Astrocyte (in vitro differentiated cells and primary cell): ENCODE measurements around the gene NEMP1. TPM values are rescaled to one million over a fixed set of nuclear protein-coding genes. Genes with fewer than 3 reads are reported as not detected.

ENCODE experiments used
- DNase-seq: peaks from one replicate; pipeline ENCODE4 v3.0.0-alpha.2; 2010; ENCODE audit warnings: low read depth
- FAIRE-seq: peaks from 2 replicates; lab custom pipeline; 2011; peaks lifted over from hg19 to GRCh38; lab: Jason Lieb, UNC
- H2AFZ ChIP-seq: 2 replicates; pipeline ENCODE4 v1.6.0; 2012; ENCODE audit warnings: low read depth, low read length, inconsistent platforms
- H3K27ac ChIP-seq: 2 replicates; pipeline ENCODE4 v1.5.1; 2011; ENCODE audit warnings: low read depth, low read length, inconsistent platforms
- H3K27me3 ChIP-seq: 2 replicates; pipeline ENCODE4 v1.6.0; 2011; ENCODE audit warnings: low read length, inconsistent platforms; ENCODE audit not compliant: insufficient read depth
- H3K36me3 ChIP-seq: 2 replicates; pipeline ENCODE4 v1.5.1; 2011; ENCODE audit warnings: low read length, inconsistent platforms; ENCODE audit not compliant: insufficient read depth
- H3K4me1 ChIP-seq: 2 replicates; pipeline ENCODE4 v1.5.1; 2011; ENCODE audit warnings: low read length, inconsistent platforms; ENCODE audit not compliant: insufficient read depth
- H3K4me2 ChIP-seq: 2 replicates; pipeline ENCODE4 v1.6.0; 2012; ENCODE audit warnings: low read length, inconsistent platforms
- H3K4me3 ChIP-seq: 2 replicates; pipeline ENCODE4 v1.5.1; 2011; ENCODE audit warnings: low read depth, mild to moderate bottlenecking, low read length, inconsistent platforms; ENCODE audit not compliant: insufficient read depth
- H3K79me2 ChIP-seq: 2 replicates; pipeline ENCODE4 v1.6.0; 2012; ENCODE audit warnings: mild to moderate bottlenecking, low read length, inconsistent platforms; ENCODE audit not compliant: insufficient read depth
- H3K9ac ChIP-seq: 2 replicates; pipeline ENCODE4 v1.6.0; 2012; ENCODE audit warnings: mild to moderate bottlenecking, low read length, inconsistent platforms
- H3K9me3 ChIP-seq: 2 replicates; pipeline ENCODE4 v1.5.1; 2012; ENCODE audit warnings: low read depth, mild to moderate bottlenecking, low read length, inconsistent platforms; ENCODE audit not compliant: insufficient read depth
- H4K20me1 ChIP-seq: 2 replicates; pipeline ENCODE4 v1.6.0; 2012; ENCODE audit warnings: low read length, inconsistent platforms; ENCODE audit not compliant: insufficient read depth
- H3K27ac Mint-ChIP-seq: one replicate; pipeline ENCODE4 v1.8.0; 2021; ENCODE audit warnings: mild to moderate bottlenecking, mixed read lengths; ENCODE audit not compliant: unreplicated experiment
- H3K27me3 Mint-ChIP-seq: one replicate; pipeline ENCODE4 v1.8.0; 2021; ENCODE audit warnings: low read depth, mixed read lengths; ENCODE audit not compliant: unreplicated experiment
- H3K36me3 Mint-ChIP-seq: one replicate; pipeline ENCODE4 v1.8.0; 2021; ENCODE audit warnings: low read depth, mixed read lengths; ENCODE audit not compliant: unreplicated experiment
- H3K4me1 Mint-ChIP-seq: one replicate; pipeline ENCODE4 v1.8.0; 2021; ENCODE audit warnings: low read depth, mixed read lengths; ENCODE audit not compliant: unreplicated experiment
- H3K4me3 Mint-ChIP-seq: one replicate; pipeline ENCODE4 v1.8.0; 2021; ENCODE audit warnings: mild to moderate bottlenecking, moderate library complexity, mixed read lengths; ENCODE audit not compliant: unreplicated experiment
- H3K9me3 Mint-ChIP-seq: one replicate; pipeline ENCODE4 v1.8.0; 2021; ENCODE audit warnings: mild to moderate bottlenecking, mixed read lengths; ENCODE audit not compliant: unreplicated experiment
- EZH2 ChIP-seq: IDR thresholded peaks from 2 replicates; pipeline ENCODE4 v1.6.1; 2012; ENCODE audit warnings: mild to moderate bottlenecking, low read length, inconsistent platforms; ENCODE audit not compliant: insufficient read depth
- total RNA-seq: library from RNA; stranded (reverse); gene quantifications from 2 replicates; pipeline ENCODE4 v1.2.1, GENCODE V29; 2021
- TF ChIP-seq, protein P1 (sequence below): IDR thresholded peaks from 2 replicates; pipeline ENCODE4 v1.5.1; 2011; ENCODE audit warnings: low read depth, mild to moderate bottlenecking, inconsistent platforms, low read length, moderate library complexity; ENCODE audit not compliant: insufficient read depth

Gene NEMP1
- total RNA-seq, 1 donor from 2014 or later, result 10.6 TPM

DNA sequence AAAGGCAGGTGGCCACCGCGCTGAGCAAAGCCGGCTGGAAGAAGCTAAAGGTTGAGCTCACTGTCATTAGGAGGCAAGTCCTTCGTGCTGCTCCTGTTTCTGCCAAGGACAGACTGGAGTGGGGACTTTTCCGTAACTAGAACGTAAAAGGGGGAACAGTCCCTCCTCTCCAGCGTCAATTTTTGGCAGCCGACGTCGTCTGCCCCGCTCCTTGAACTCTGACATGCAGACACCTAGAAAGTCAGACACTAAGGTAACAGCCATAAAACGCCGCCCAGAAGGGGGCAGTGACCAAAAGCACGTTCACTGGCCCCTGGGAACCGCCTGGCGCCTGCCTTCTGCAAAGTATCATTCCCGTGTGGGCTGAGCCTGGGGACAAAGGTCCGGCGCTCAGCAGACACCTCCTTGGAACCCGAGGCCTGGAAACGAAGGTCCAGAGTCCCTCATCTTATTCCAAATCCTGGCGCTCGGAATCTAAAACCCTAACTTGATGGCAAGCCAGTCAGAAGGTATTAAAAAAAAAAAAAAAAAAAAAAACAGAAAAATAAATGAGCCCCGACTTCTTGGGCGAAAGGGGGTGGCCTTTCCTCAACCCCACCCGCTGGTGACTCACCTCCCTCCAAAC is 48.6 kb upstream of the NEMP1 start:
- Histone ChIP-seq H3K9me3 (no peaks in the 10 kb centered on the region), H3K36me3 (no peaks in the 10 kb centered on the region), H3K4me1 (peaks cover 31% of the 10 kb centered on the region), H3K27ac (no peak overlapping the region), H2AFZ (peak overlapping the region; percentile 27), H4K20me1 (peaks cover 28% of the 10 kb centered on the region), H3K9ac (peak overlapping the region; percentile 87), H3K27me3 (no peaks in the 10 kb centered on the region), H3K79me2 (peaks cover 37% of the 10 kb centered on the region), H3K4me2 (peak overlapping the region; percentile 99), H3K4me3 (peak overlapping the region; percentile 86)
- Mint-ChIP-seq H3K27me3 (no peaks in the 10 kb centered on the region), H3K36me3 (no peaks in the 10 kb centered on the region), H3K9me3 (no peaks in the 10 kb centered on the region), H3K4me1 (peaks cover 16% of the 10 kb centered on the region), H3K27ac (peak overlapping the region; percentile 81), H3K4me3 (peak overlapping the region; percentile 85)
- TF ChIP-seq, protein P1, sequence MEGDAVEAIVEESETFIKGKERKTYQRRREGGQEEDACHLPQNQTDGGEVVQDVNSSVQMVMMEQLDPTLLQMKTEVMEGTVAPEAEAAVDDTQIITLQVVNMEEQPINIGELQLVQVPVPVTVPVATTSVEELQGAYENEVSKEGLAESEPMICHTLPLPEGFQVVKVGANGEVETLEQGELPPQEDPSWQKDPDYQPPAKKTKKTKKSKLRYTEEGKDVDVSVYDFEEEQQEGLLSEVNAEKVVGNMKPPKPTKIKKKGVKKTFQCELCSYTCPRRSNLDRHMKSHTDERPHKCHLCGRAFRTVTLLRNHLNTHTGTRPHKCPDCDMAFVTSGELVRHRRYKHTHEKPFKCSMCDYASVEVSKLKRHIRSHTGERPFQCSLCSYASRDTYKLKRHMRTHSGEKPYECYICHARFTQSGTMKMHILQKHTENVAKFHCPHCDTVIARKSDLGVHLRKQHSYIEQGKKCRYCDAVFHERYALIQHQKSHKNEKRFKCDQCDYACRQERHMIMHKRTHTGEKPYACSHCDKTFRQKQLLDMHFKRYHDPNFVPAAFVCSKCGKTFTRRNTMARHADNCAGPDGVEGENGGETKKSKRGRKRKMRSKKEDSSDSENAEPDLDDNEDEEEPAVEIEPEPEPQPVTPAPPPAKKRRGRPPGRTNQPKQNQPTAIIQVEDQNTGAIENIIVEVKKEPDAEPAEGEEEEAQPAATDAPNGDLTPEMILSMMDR, result no peak
- no peak for TF ChIP-seq EZH2
- no peak for DNase-seq
- FAIRE-seq, result no peak

DNA sequence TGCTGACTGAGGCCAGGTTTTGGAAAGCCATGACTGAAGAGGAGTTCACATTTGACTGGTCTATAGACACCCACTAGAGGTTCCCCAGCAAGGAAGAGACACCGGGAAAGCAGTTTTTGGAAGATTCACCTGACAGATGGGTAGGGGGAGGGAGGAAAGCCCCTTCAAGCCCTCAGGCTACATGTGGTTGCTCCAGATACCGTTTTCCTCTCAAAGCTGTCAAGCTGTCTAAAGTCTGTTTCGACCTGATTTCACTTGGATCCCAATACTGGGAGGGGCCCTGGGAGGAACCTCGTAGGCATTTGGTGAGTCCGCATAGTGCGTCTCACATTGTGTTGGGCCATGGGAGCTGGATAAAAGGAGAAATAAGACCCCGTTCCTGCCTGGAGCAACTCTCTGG is 48.0 kb upstream of the NEMP1 start:
- Histone ChIP-seq H3K4me3 (no peak overlapping the region), H3K9me3 (no peaks in the 10 kb centered on the region), H3K79me2 (peaks cover 30% of the 10 kb centered on the region), H3K27ac (no peak overlapping the region), H3K27me3 (no peaks in the 10 kb centered on the region), H3K4me1 (peaks cover 24% of the 10 kb centered on the region), H3K9ac (no peak overlapping the region), H3K4me2 (peak overlapping the region; percentile 99), H4K20me1 (peaks cover 21% of the 10 kb centered on the region), H2AFZ (no peak overlapping the region), H3K36me3 (no peaks in the 10 kb centered on the region)
- no peaks in the 10 kb centered on the region for H3K9me3 Mint-ChIP-seq
- no peak for DNase-seq
- FAIRE-seq, result no peak
- no peak overlapping the region for H3K27ac Mint-ChIP-seq
- no peaks in the 10 kb centered on the region for H3K36me3 Mint-ChIP-seq
- H3K4me1 Mint-ChIP-seq, result peaks cover 12% of the 10 kb centered on the region
- TF ChIP-seq, protein P1, result no peak
- peak overlapping the region; percentile 85 for H3K4me3 Mint-ChIP-seq
- no peaks in the 10 kb centered on the region for H3K27me3 Mint-ChIP-seq

DNA sequence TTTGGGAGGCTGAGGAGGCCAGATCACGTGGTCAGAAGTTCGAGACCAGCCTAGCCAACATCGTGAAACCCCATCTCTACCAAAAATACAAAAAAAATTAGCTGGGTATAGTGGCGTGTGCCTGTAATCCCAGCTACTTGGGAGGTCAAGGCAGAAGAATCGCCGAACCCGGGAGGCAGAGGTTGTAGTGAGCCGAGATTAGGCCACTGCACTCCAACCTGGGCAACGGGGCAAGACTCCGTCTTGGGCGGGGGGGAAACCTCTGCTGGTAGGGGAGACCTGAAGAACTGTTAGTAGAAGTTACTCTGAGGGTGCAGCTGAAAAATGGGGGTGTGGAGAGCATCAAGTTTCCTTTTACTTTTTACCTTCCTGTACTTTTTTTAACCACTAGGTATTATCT is 47.5 kb upstream of the NEMP1 start:
- TF ChIP-seq, protein P1, result no peak
- Mint-ChIP-seq H3K36me3 (no peaks in the 10 kb centered on the region), H3K4me3 (no peak overlapping the region), H3K27me3 (no peaks in the 10 kb centered on the region), H3K9me3 (no peaks in the 10 kb centered on the region), H3K27ac (no peak overlapping the region), H3K4me1 (peaks cover 7% of the 10 kb centered on the region)
- Histone ChIP-seq H3K79me2 (peaks cover 25% of the 10 kb centered on the region), H3K4me3 (no peak overlapping the region), H3K27ac (no peak overlapping the region), H3K36me3 (no peaks in the 10 kb centered on the region), H3K4me1 (peaks cover 19% of the 10 kb centered on the region), H4K20me1 (peaks cover 16% of the 10 kb centered on the region), H3K4me2 (no peak overlapping the region), H3K9ac (no peak overlapping the region), H2AFZ (no peak overlapping the region), H3K9me3 (no peaks in the 10 kb centered on the region), H3K27me3 (no peaks in the 10 kb centered on the region)
- FAIRE-seq (no peak), DNase-seq (no peak)
